Natural killer cell (primary cell): ENCODE measurements around the gene MTMR11. TPM values are rescaled to one million over a fixed set of nuclear protein-coding genes. Genes with fewer than 3 reads are reported as not detected.

Source experiments
- ATAC-seq, 3 donors: fragments of 150-1000 bp in 2 of 3; fragments of 200-7000 bp in 1 of 3; cut with Tn5 transposase; 1 replicate in 1 of 3; 2 replicates in 2 of 3; pipeline ENCODE4 v1.10.0; 2021; ENCODE audit warnings: mild to moderate bottlenecking in 2 of 3, moderate library complexity in 2 of 3
- DNase-seq, 2 donors: peaks; one replicate each; pipeline versions ENCODE4 v3.0.0 to v3.0.0-alpha.2; 2013 to 2021; ENCODE audit warnings: mixed read lengths in 1 of 2
- H3K27ac ChIP-seq: one replicate; pipeline ENCODE4 v1.5.1; 2013; ENCODE audit warnings: mild to moderate bottlenecking, low read length
- H3K27me3 ChIP-seq: one replicate; pipeline ENCODE4 v1.6.1; 2013; ENCODE audit warnings: low read length; ENCODE audit not compliant: control insufficient read depth, insufficient read depth
- H3K36me3 ChIP-seq: one replicate; pipeline ENCODE4 v1.6.1; 2013; ENCODE audit warnings: low read length; ENCODE audit not compliant: control insufficient read depth, insufficient read depth
- H3K4me1 ChIP-seq: one replicate; pipeline ENCODE4 v1.6.1; 2013; ENCODE audit warnings: low read length; ENCODE audit not compliant: control insufficient read depth, insufficient read depth
- H3K4me3 ChIP-seq: one replicate; pipeline ENCODE4 v1.5.1; 2013; ENCODE audit warnings: low read length
- H3K9me3 ChIP-seq: one replicate; pipeline ENCODE4 v1.6.1; 2013; ENCODE audit warnings: low read length; ENCODE audit not compliant: control insufficient read depth, insufficient read depth
- H3K27ac Mint-ChIP-seq, 2 donors: one replicate each; pipeline ENCODE4 v1.8.0; 2022; ENCODE audit warnings: mild to moderate bottlenecking in 2 of 2, mixed read lengths in 2 of 2, moderate library complexity in 1 of 2
- H3K27me3 Mint-ChIP-seq, 2 donors: one replicate each; pipeline ENCODE4 v1.8.0; 2022; ENCODE audit warnings: low read depth in 2 of 2, mixed read lengths in 2 of 2
- H3K36me3 Mint-ChIP-seq: one replicate; pipeline ENCODE4 v1.8.0; 2022; ENCODE audit warnings: mixed read lengths
- H3K4me1 Mint-ChIP-seq, 2 donors: one replicate each; pipeline ENCODE4 v1.8.0; 2022; ENCODE audit warnings: mixed read lengths in 2 of 2
- H3K4me3 Mint-ChIP-seq: one replicate; pipeline ENCODE4 v1.8.0; 2022; ENCODE audit warnings: mild to moderate bottlenecking, moderate library complexity, mixed read lengths
- H3K9me3 Mint-ChIP-seq, 2 donors: one replicate each; pipeline ENCODE4 v1.8.0; 2022; ENCODE audit warnings: mixed read lengths in 2 of 2
- WGBS: methylation state at CpG from one replicate; pipeline ENCODE4 v1.1.7; 2013; ENCODE audit warnings: missing lambda C conversion rate; ENCODE audit not compliant: insufficient coverage; 5-methylcytosine and 5-hydroxymethylcytosine counted together
- intact Hi-C: fragments of 100-400 bp; cut with micrococcal nuclease; formaldehyde crosslinking; loops from one replicate; pipeline ENCODE4 v1.14.2; 2022
- total RNA-seq, 4 donors: library from RNA; stranded (reverse); fragments of 120-200 nt in 1 of 4; gene quantifications; one replicate each; pipeline versions ENCODE4 v1.2.3 to v1.2.4, GENCODE V29; 2013 to 2022
- TF ChIP-seq, protein P1 (sequence below): fragments of 200-600 bp; IDR thresholded peaks from one replicate; pipeline ENCODE4 v1.8.0; 2022; ENCODE audit warnings: antibody characterized with exemption

The MTMR11 gene
- total RNA-seq, 3 donors from 2014 or later (not counting 1 experiment from before 2014, with no cell fraction given) = 1.8 to 3.0 (median 2.9) TPM

DNA sequence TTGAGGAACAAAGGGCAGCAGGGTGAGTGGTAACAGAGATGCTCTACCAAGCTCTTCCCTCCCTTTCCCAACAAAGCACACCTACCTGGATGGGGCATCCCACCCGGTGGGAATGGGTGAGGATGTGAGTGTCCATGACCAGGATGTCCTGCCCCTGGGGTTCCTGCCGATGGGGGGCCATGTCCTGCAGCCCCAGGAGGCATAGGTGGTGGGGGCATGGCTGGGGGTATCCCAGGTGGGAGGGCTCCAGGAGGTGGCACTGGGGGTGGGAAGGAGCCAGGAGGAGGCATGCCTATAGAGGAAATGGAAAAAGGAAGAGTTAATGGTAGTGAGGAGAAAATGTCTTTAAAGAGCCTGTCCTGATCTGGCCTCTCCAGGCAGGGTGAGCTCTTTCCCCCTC lies 10.9 kb downstream of the MTMR11 start:
- intact Hi-C loops = no loop called here
- Histone ChIP-seq H3K27me3 (no peaks in the 10 kb centered on the region), H3K9me3 (no peaks in the 10 kb centered on the region), H3K27ac (no peak overlapping the region), H3K4me3 (no peak overlapping the region), H3K36me3 (peaks cover 49% of the 10 kb centered on the region), H3K4me1 (peaks cover 33% of the 10 kb centered on the region)
- ATAC-seq (no peak), DNase-seq (no peak)
- H3K27me3 Mint-ChIP-seq = no peaks in the 10 kb centered on the region
- peak overlapping the region; percentile 54 to 96 for H3K27ac Mint-ChIP-seq
- H3K36me3 Mint-ChIP-seq = peaks cover 25% of the 10 kb centered on the region
- H3K9me3 Mint-ChIP-seq = no peaks in the 10 kb centered on the region
- peaks cover 44 to 57% of the 10 kb centered on the region in 2 donors for H3K4me1 Mint-ChIP-seq
- 100% methylated on average over 2 of the region's 2 CpGs for whole genome bisulfite sequencing
- H3K4me3 Mint-ChIP-seq = peak overlapping the region; percentile 98
- TF ChIP-seq, protein P1, sequence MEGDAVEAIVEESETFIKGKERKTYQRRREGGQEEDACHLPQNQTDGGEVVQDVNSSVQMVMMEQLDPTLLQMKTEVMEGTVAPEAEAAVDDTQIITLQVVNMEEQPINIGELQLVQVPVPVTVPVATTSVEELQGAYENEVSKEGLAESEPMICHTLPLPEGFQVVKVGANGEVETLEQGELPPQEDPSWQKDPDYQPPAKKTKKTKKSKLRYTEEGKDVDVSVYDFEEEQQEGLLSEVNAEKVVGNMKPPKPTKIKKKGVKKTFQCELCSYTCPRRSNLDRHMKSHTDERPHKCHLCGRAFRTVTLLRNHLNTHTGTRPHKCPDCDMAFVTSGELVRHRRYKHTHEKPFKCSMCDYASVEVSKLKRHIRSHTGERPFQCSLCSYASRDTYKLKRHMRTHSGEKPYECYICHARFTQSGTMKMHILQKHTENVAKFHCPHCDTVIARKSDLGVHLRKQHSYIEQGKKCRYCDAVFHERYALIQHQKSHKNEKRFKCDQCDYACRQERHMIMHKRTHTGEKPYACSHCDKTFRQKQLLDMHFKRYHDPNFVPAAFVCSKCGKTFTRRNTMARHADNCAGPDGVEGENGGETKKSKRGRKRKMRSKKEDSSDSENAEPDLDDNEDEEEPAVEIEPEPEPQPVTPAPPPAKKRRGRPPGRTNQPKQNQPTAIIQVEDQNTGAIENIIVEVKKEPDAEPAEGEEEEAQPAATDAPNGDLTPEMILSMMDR = no peak

DNA sequence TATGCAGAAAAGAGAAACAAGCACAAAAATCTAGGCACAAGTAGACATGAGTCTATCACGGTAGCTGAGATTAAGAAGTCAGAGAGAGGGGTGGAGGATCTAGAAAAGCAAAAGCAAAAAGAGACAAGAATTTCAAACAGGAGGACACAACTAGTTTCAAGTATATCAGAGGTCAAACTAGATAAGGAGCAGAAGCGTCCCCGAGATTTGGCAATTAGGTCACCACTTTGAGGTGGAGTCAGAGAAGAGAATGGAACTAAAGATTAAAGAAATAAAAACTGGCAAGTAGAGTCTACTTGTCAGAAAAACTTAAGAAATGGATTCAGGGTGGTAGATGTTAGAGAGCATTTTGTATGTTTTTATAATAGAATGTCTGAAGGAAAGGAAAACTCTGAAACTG lies 11.3 kb downstream of the MTMR11 start:
- WGBS = 96% methylated on average over 3 of the region's 3 CpGs
- no peaks in the 10 kb centered on the region for H3K9me3 Mint-ChIP-seq
- DNase-seq (no peak), ATAC-seq (no peak)
- H3K36me3 Mint-ChIP-seq = peaks cover 25% of the 10 kb centered on the region
- H3K27me3 Mint-ChIP-seq = no peaks in the 10 kb centered on the region
- TF ChIP-seq, protein P1 = no peak
- H3K4me1 ChIP-seq = peaks cover 33% of the 10 kb centered on the region
- no peaks in the 10 kb centered on the region for H3K9me3 ChIP-seq
- peaks cover 44 to 57% of the 10 kb centered on the region in 2 donors for H3K4me1 Mint-ChIP-seq
- H3K27ac ChIP-seq = no peak overlapping the region
- H3K27me3 ChIP-seq = no peaks in the 10 kb centered on the region
- H3K27ac Mint-ChIP-seq = peak overlapping the region; percentile 54 to 96
- H3K36me3 ChIP-seq = peaks cover 49% of the 10 kb centered on the region
- peak overlapping the region; percentile 63 for H3K4me3 Mint-ChIP-seq
- intact Hi-C loops = no loop called here
- no peak overlapping the region for H3K4me3 ChIP-seq

DNA sequence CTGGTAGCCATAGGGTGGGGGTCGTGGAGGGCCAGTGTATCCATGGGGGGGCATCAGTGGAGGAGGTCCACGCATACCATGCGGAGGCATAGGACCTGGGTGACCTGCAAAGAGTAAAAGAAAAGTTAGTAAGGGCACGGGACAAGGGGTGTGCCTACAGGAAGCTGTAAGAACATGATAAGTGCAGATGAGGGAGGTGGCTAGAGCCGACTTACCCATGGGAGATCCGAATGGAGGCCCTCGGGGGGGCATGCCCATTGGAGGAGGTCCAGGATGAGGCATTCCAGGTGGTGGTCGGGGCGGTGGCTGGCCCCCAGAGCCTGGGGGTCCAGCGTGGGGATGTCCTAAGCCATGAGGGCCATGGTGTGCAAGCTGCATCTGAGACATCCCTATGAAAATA lies 13.1 kb downstream of the MTMR11 start:
- Mint-ChIP-seq H3K9me3 (no peaks in the 10 kb centered on the region), H3K27ac (peak overlapping the region in 1 of 2 donors; percentile 2), H3K36me3 (peaks cover 25% of the 10 kb centered on the region), H3K4me1 (peaks cover 35 to 46% of the 10 kb centered on the region in 2 donors), H3K27me3 (peaks cover 3% of the 10 kb centered on the region in 2 donors), H3K4me3 (no peak overlapping the region)
- no peak overlapping the region for H3K27ac ChIP-seq
- intact Hi-C loops = no loop called here
- H3K27me3 ChIP-seq = no peaks in the 10 kb centered on the region
- TF ChIP-seq, protein P1 = no peak
- DNase-seq = no peak
- peaks cover 49% of the 10 kb centered on the region for H3K36me3 ChIP-seq
- no peak for ATAC-seq
- H3K9me3 ChIP-seq = no peaks in the 10 kb centered on the region
- no peak overlapping the region for H3K4me3 ChIP-seq
- WGBS = 95% methylated on average over 10 of the region's 10 CpGs
- H3K4me1 ChIP-seq = peaks cover 27% of the 10 kb centered on the region

- Histone ChIP-seq H3K4me3 (peak within 1 kb of the TSS; percentile 45), H3K27ac (no peak within 1 kb of the TSS), H3K9me3 (no peaks in the 10 kb centered on the region), H3K36me3 (peaks cover 9% of the 10 kb centered on the region), H3K4me1 (peaks cover 22% of the 10 kb centered on the region), H3K27me3 (peaks cover 4% of the 10 kb centered on the region)
- H3K27ac Mint-ChIP-seq = peak within 1 kb of the TSS in 1 of 2 donors; percentile 18
- ATAC-seq (peak in 2 of 3 donors; percentile 47 to 49), DNase-seq (peak in 1 of 2 donors; percentile 64)
- H3K4me1 Mint-ChIP-seq = peaks cover 6 to 24% of the 10 kb centered on the region in 2 donors
- intact Hi-C loops = no loop called here
- H3K27me3 Mint-ChIP-seq = peaks cover 18 to 26% of the 10 kb centered on the region in 2 donors
- TF ChIP-seq, protein P1 = no peak
- H3K9me3 Mint-ChIP-seq = no peaks in the 10 kb centered on the region
- WGBS = 0% methylated on average over 17 of the region's 24 CpGs
- H3K36me3 Mint-ChIP-seq = no peaks in the 10 kb centered on the region
- peak within 1 kb of the TSS; percentile 40 for H3K4me3 Mint-ChIP-seq
Observed at GRCh38 chr1:149917571-149918144, 19.0 kb downstream of the MTMR11 start, which contains the start of gene SV2A. Gene SV2A, minus strand, starts transcription at chr1:149917844. Its CDS starts 4,004 bp downstream, at chr1:149913840.
